NT2/D1 (cell line): Measurements from ENCODE around the gene NACC2.

Experiments used
- DNase-seq: peaks from one replicate; pipeline ENCODE4 v3.0.0-alpha.2; 2011; ENCODE audit warnings: low read depth, low spot score
- H3K27me3 ChIP-seq: 2 replicates; pipeline ENCODE4 v1.6.0; 2011; ENCODE audit warnings: mild to moderate bottlenecking; ENCODE audit not compliant: insufficient read length, insufficient read depth
- H3K36me3 ChIP-seq: 2 replicates; pipeline ENCODE4 v1.6.1; 2011; ENCODE audit warnings: mild to moderate bottlenecking, low read length, mixed read lengths; ENCODE audit not compliant: insufficient read depth, insufficient read length
- H3K4me1 ChIP-seq: 2 replicates; pipeline ENCODE4 v1.5.1; 2011; ENCODE audit not compliant: insufficient read depth, insufficient read length
- H3K4me3 ChIP-seq: 2 replicates; pipeline ENCODE4 v1.5.1; 2011; ENCODE audit warnings: low read depth; ENCODE audit not compliant: insufficient read length
- H3K9ac ChIP-seq: 2 replicates; pipeline ENCODE4 v1.6.0; 2011; ENCODE audit warnings: low read depth; ENCODE audit not compliant: insufficient read length
- H3K9me3 ChIP-seq: 2 replicates; pipeline ENCODE4 v1.5.1; 2011; ENCODE audit warnings: mild to moderate bottlenecking, low read length; ENCODE audit not compliant: insufficient read depth
- SUZ12 ChIP-seq: IDR thresholded peaks from 2 replicates; pipeline ENCODE4 v1.6.1; 2011; ENCODE audit not compliant: insufficient read length, insufficient read depth; ENCODE audit errors: extremely low read depth
- YY1 ChIP-seq: IDR thresholded peaks from 2 replicates; pipeline ENCODE4 v1.6.1; 2011; ENCODE audit not compliant: insufficient read length, insufficient read depth
- ZNF274 ChIP-seq: IDR thresholded peaks from 2 replicates; pipeline ENCODE4 v1.6.1; 2011; ENCODE audit warnings: mild to moderate bottlenecking, low read depth, low read length

NACC2 gene

DNA sequence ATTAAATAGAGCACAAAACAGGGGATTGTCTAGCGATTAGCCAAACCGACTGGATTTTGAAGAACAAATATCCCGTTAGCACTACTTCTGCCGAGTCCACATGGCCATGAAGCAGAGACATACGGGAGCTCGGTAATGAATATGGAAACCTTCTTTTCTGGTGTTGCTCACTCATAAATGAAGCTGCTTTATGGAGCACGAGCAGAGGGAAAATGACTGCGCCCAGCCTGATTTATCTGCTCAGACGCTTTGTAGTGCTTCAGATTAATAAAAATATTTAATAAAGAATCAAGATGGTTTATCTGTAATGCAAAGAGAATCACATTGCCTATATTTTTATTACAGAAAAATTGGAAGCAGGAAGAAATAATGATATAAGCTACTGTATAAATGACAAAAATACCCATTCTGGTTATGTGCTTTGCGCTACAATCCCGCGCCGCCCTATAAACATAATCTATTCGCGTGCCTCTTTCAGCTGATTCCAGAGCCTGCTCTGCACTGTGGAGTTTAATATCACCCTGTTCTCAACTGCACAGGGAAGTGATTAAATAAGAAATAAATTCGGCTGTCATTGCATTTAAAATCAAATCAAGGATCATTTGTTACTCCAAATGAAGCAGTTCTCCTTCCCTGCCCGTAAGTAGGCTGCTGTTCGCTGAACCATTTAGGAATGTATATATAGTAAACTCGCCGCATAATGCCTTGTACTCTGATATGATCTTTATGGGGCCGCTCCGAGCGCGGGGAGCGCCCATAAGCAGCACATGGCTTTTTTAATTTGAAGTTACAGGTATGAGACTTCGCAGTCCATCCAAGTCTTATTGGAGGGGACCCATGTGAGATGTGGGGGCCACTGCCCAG is 111.6 kb downstream of the NACC2 start:
- DNase-seq = no peak
- no peaks in the 10 kb centered on the region for H3K9me3 ChIP-seq
- H3K27me3 ChIP-seq = no peaks in the 10 kb centered on the region
- peaks cover 14% of the 10 kb centered on the region for H3K4me1 ChIP-seq
- H3K36me3 ChIP-seq = no peaks in the 10 kb centered on the region
- no peak for TF ChIP-seq SUZ12
- H3K9ac ChIP-seq = no peak overlapping the region
- no peak overlapping the region for H3K4me3 ChIP-seq

GRCh38 chr9:135982499-135983207 is 112.4 kb downstream of the NACC2 start:
- Histone ChIP-seq H3K9ac (no peak overlapping the region), H3K36me3 (no peaks in the 10 kb centered on the region), H3K27me3 (no peaks in the 10 kb centered on the region), H3K4me1 (peaks cover 10% of the 10 kb centered on the region), H3K9me3 (no peaks in the 10 kb centered on the region), H3K4me3 (no peak overlapping the region)
- DNase-seq = no peak
- no peak for TF ChIP-seq ZNF274
- no peak for TF ChIP-seq SUZ12
- TF ChIP-seq YY1 = no peak

DNA sequence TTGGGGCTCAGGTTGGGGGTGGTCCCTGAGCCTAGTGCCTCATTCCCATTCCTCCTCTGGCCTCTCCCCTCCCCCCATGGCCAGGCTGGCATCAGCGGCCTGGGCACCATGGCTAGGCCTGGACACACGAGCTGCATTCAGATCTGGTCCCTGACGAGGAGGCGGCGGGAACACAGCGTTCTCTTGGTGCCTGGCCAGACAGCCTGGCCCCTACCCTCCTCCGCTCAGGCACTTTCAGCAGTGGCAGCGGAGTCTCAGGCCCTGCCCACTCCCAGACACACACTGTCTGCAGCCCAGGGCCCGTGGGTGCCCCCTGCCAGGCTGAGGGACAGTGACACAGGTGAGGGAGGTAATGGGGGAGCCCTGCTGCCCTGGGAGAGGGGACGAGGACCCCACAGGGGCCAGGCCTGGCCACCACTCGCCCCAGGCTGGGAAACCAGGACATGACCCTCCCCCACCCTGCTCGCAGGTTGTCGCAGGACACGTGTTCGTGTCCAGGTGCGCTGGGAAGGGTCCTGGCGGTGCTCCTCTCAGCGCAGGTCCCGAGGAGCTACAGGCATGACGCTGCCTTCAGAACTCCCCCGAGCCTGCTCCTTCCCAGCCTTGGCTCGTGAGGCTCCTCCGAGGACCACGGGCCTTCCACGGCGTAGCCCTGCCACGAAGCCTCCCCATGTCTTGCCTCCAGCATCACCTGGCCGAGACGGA is 114.0 kb downstream of the NACC2 start:
- peak overlapping the region; percentile 42 for H3K9ac ChIP-seq
- DNase-seq = no peak

GRCh38 chr9:135979547-135980166 is 115.4 kb downstream of the NACC2 start:
- Histone ChIP-seq H3K9ac (no peak overlapping the region), H3K36me3 (no peaks in the 10 kb centered on the region), H3K4me3 (no peak overlapping the region), H3K27me3 (no peaks in the 10 kb centered on the region), H3K9me3 (no peaks in the 10 kb centered on the region), H3K4me1 (peaks cover 18% of the 10 kb centered on the region)
- no peak for DNase-seq
- TF ChIP-seq SUZ12 = no peak
- no peak for TF ChIP-seq YY1

More for the DNA sequence above, 114.0 kb downstream of the NACC2 start:
- no peak for TF ChIP-seq ZNF274
- TF ChIP-seq SUZ12 = no peak
- TF ChIP-seq YY1 = no peak
- H3K4me1 ChIP-seq = peaks cover 20% of the 10 kb centered on the region
- H3K27me3 ChIP-seq = no peaks in the 10 kb centered on the region
- no peak overlapping the region for H3K4me3 ChIP-seq
- H3K9me3 ChIP-seq = no peaks in the 10 kb centered on the region
- H3K36me3 ChIP-seq = no peaks in the 10 kb centered on the region

- TF ChIP-seq SUZ12 (no peak), YY1 (no peak), ZNF274 (no peak)
- no peak overlapping the region for H3K4me3 ChIP-seq
- H3K9ac ChIP-seq = peak overlapping the region; percentile 1
- no peaks in the 10 kb centered on the region for H3K36me3 ChIP-seq
- H3K9me3 ChIP-seq = no peaks in the 10 kb centered on the region
- DNase-seq = no peak
- H3K4me1 ChIP-seq = peaks cover 18% of the 10 kb centered on the region
- no peaks in the 10 kb centered on the region for H3K27me3 ChIP-seq
These were observed 116.2 kb downstream of the NACC2 start for GRCh38 chr9:135978642-135979546.

DNA sequence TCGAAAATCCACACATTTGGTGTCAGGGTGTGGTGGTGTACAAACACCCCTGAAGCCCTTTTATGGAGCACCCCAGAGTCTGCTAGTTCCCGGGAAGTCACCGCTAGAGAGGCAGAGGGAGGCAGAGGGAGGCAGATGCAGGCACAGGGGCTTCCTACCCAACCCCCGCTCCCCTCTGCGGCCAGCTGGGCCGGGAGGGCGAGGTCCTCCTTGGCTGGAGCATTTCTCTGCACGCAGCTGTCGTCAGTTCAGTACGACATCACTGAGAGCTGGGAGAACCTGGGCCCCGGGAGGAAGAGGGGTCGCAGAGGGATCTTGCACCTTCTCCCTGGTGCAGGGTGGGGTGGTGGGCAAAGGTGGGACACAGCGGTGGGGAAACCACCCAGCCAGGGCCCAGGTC is 118.1 kb downstream of the NACC2 start:
- Histone ChIP-seq H3K9ac (no peak overlapping the region), H3K27me3 (peaks cover 4% of the 10 kb centered on the region), H3K4me1 (peaks cover 18% of the 10 kb centered on the region), H3K9me3 (no peaks in the 10 kb centered on the region), H3K36me3 (no peaks in the 10 kb centered on the region), H3K4me3 (no peak overlapping the region)
- TF ChIP-seq SUZ12 = no peak
- no peak for TF ChIP-seq YY1
- no peak for TF ChIP-seq ZNF274
- DNase-seq = no peak
